ENCODE data around the gene GNAQ. TPM values are rescaled to one million over a fixed set of nuclear protein-coding genes. Genes with fewer than 3 reads are reported as not detected.
A peak's percentile ranks its signal among the peaks of the same experiment; 100 is the strongest.
"Not testable (repeated sequence)": the region's sequence is repeated elsewhere in the genome, so short reads cannot be mapped to it uniquely, and the experiment has no call there.

Gene GNAQ
- 78.5 TPM for total RNA-seq
- polyA plus RNA-seq = 42.2 TPM

GRCh38 chr9:78031444-78031892 lies at the start of gene GNAQ:
GNAQ (minus strand) TSS chr9:78031811; CDS start chr9:78031235, 576 bp downstream.
- Histone ChIP-seq H3K4me3 (ENCODE audit: low read depth, low read length) (peak within 1 kb of the TSS; percentile 89), H3K36me3 (ENCODE audit: insufficient read depth) (no peaks in the 10 kb centered on the region), H3K4me1 (ENCODE audit: insufficient read depth) (no peaks in the 10 kb centered on the region), H3K27ac (ENCODE audit: low read depth) (peak within 1 kb of the TSS; percentile 97)
- WGBS = under 1% methylated on average over 78 of the region's 79 CpGs
- DNase-seq (ENCODE audit: extremely low spot score) = no peak

GRCh38 chr9:78074385-78075291 lies 43.0 kb upstream of the GNAQ start:
- no peaks in the 10 kb centered on the region for H3K36me3 ChIP-seq (ENCODE audit: insufficient read depth)
- 59% methylated on average over 4 of the region's 4 CpGs for WGBS
- H3K27ac ChIP-seq (ENCODE audit: low read depth) = no peak overlapping the region
- H3K4me1 ChIP-seq (ENCODE audit: insufficient read depth) = no peaks in the 10 kb centered on the region
- DNase-seq (ENCODE audit: extremely low spot score) = no peak
- H3K4me3 ChIP-seq (ENCODE audit: low read depth, low read length) = no peak overlapping the region

GRCh38 chr9:78073722-78074121 lies 42.1 kb upstream of the GNAQ start:
- WGBS = 56% methylated on average over 8 of the region's 8 CpGs
- H3K4me3 ChIP-seq (ENCODE audit: low read depth, low read length) = no peak overlapping the region
- H3K36me3 ChIP-seq (ENCODE audit: insufficient read depth) = no peaks in the 10 kb centered on the region
- no peak for DNase-seq (ENCODE audit: extremely low spot score)
- H3K27ac ChIP-seq (ENCODE audit: low read depth) = no peak overlapping the region
- no peaks in the 10 kb centered on the region for H3K4me1 ChIP-seq (ENCODE audit: insufficient read depth)

- Histone ChIP-seq H3K4me3 (ENCODE audit: low read depth, low read length) (no peak overlapping the region), H3K36me3 (ENCODE audit: insufficient read depth) (no peaks in the 10 kb centered on the region), H3K27ac (ENCODE audit: low read depth) (no peak overlapping the region), H3K4me1 (ENCODE audit: insufficient read depth) (no peaks in the 10 kb centered on the region)
- 74% methylated on average over 3 of the region's 3 CpGs for WGBS
- DNase-seq (ENCODE audit: extremely low spot score) = no peak
These were observed 41.1 kb upstream of the GNAQ start for GRCh38 chr9:78072586-78073199.

- no peak for DNase-seq (ENCODE audit: extremely low spot score)
- H3K36me3 ChIP-seq (ENCODE audit: insufficient read depth) = no peaks in the 10 kb centered on the region
- 60% methylated on average over 2 of the region's 2 CpGs for WGBS
These were observed 38.9 kb upstream of the GNAQ start for GRCh38 chr9:78070521-78070920.

GRCh38 chr9:78064075-78064474 lies 32.5 kb upstream of the GNAQ start:
- H3K4me1 ChIP-seq (ENCODE audit: insufficient read depth) = no peaks in the 10 kb centered on the region
- no peak overlapping the region for H3K4me3 ChIP-seq (ENCODE audit: low read depth, low read length)
- no peaks in the 10 kb centered on the region for H3K36me3 ChIP-seq (ENCODE audit: insufficient read depth)
- no peak for DNase-seq (ENCODE audit: extremely low spot score)
- WGBS = 49% methylated on average over 3 of the region's 3 CpGs
- no peak overlapping the region for H3K27ac ChIP-seq (ENCODE audit: low read depth)

More at GRCh38 chr9:78070521-78070920, 38.9 kb upstream of the GNAQ start:
- Histone ChIP-seq H3K4me3 (ENCODE audit: low read depth, low read length) (no peak overlapping the region), H3K4me1 (ENCODE audit: insufficient read depth) (no peaks in the 10 kb centered on the region), H3K27ac (ENCODE audit: low read depth) (no peak overlapping the region)

- no peaks in the 10 kb centered on the region for H3K4me1 ChIP-seq (ENCODE audit: insufficient read depth)
- H3K4me3 ChIP-seq (ENCODE audit: low read depth, low read length) = no peak overlapping the region
- H3K27ac ChIP-seq (ENCODE audit: low read depth) = no peak overlapping the region
- H3K36me3 ChIP-seq (ENCODE audit: insufficient read depth) = no peaks in the 10 kb centered on the region
- 89% methylated on average over 3 of the region's 3 CpGs for WGBS
- DNase-seq (ENCODE audit: extremely low spot score) = no peak
These were observed 31.1 kb upstream of the GNAQ start for GRCh38 chr9:78062710-78063109.

GRCh38 chr9:78054218-78054617 lies 22.6 kb upstream of the GNAQ start:
- DNase-seq (ENCODE audit: extremely low spot score) = not testable (repeated sequence)
- WGBS = 77% methylated on average over 7 of the region's 7 CpGs

GRCh38 chr9:78053627-78054026 lies 22.0 kb upstream of the GNAQ start:
- DNase-seq (ENCODE audit: extremely low spot score) = no peak
- 96% methylated on average over 3 of the region's 3 CpGs for WGBS
- no peaks in the 10 kb centered on the region for H3K36me3 ChIP-seq (ENCODE audit: insufficient read depth)
- no peak overlapping the region for H3K27ac ChIP-seq (ENCODE audit: low read depth)
- no peaks in the 10 kb centered on the region for H3K4me1 ChIP-seq (ENCODE audit: insufficient read depth)
- no peak overlapping the region for H3K4me3 ChIP-seq (ENCODE audit: low read depth, low read length)

More at GRCh38 chr9:78054218-78054617, 22.6 kb upstream of the GNAQ start:
- not testable (repeated sequence) for H3K36me3 ChIP-seq (ENCODE audit: insufficient read depth); H3K4me1 ChIP-seq (ENCODE audit: insufficient read depth); H3K27ac ChIP-seq (ENCODE audit: low read depth); H3K4me3 ChIP-seq (ENCODE audit: low read depth, low read length)

- Histone ChIP-seq H3K27ac (ENCODE audit: low read depth) (no peak overlapping the region), H3K36me3 (ENCODE audit: insufficient read depth) (no peaks in the 10 kb centered on the region), H3K4me3 (ENCODE audit: low read depth, low read length) (no peak overlapping the region), H3K4me1 (ENCODE audit: insufficient read depth) (no peaks in the 10 kb centered on the region)
- DNase-seq (ENCODE audit: extremely low spot score) = no peak
These were observed 18.8 kb upstream of the GNAQ start for GRCh38 chr9:78050421-78050820.

GRCh38 chr9:78049484-78049883 lies 17.9 kb upstream of the GNAQ start:
- WGBS = 71% methylated on average over 3 of the region's 3 CpGs

GRCh38 chr9:78047106-78047505 lies 15.5 kb upstream of the GNAQ start:
- Histone ChIP-seq H3K27ac (ENCODE audit: low read depth) (no peak overlapping the region), H3K4me3 (ENCODE audit: low read depth, low read length) (no peak overlapping the region), H3K36me3 (ENCODE audit: insufficient read depth) (no peaks in the 10 kb centered on the region), H3K4me1 (ENCODE audit: insufficient read depth) (no peaks in the 10 kb centered on the region)
- 88% methylated on average over 4 of the region's 4 CpGs for WGBS
- no peak for DNase-seq (ENCODE audit: extremely low spot score)

More at GRCh38 chr9:78049484-78049883, 17.9 kb upstream of the GNAQ start:
- Histone ChIP-seq H3K4me1 (ENCODE audit: insufficient read depth) (no peaks in the 10 kb centered on the region), H3K4me3 (ENCODE audit: low read depth, low read length) (no peak overlapping the region), H3K27ac (ENCODE audit: low read depth) (no peak overlapping the region), H3K36me3 (ENCODE audit: insufficient read depth) (no peaks in the 10 kb centered on the region)
- no peak for DNase-seq (ENCODE audit: extremely low spot score)

- no peak for DNase-seq (ENCODE audit: extremely low spot score)
- Histone ChIP-seq H3K36me3 (ENCODE audit: insufficient read depth) (no peaks in the 10 kb centered on the region), H3K4me3 (ENCODE audit: low read depth, low read length) (no peak overlapping the region), H3K27ac (ENCODE audit: low read depth) (no peak overlapping the region), H3K4me1 (ENCODE audit: insufficient read depth) (no peaks in the 10 kb centered on the region)
These were observed 14.5 kb upstream of the GNAQ start for GRCh38 chr9:78046112-78046511.

GRCh38 chr9:78044886-78045285 lies 13.3 kb upstream of the GNAQ start:
- no peak for DNase-seq (ENCODE audit: extremely low spot score)
- 84% methylated on average over 4 of the region's 4 CpGs for WGBS
- no peak overlapping the region for H3K4me3 ChIP-seq (ENCODE audit: low read depth, low read length)
- H3K27ac ChIP-seq (ENCODE audit: low read depth) = no peak overlapping the region
- no peaks in the 10 kb centered on the region for H3K4me1 ChIP-seq (ENCODE audit: insufficient read depth)
- no peaks in the 10 kb centered on the region for H3K36me3 ChIP-seq (ENCODE audit: insufficient read depth)
